Measurements from ENCODE around the gene ZNF638. TPM values are rescaled to one million over a fixed set of nuclear protein-coding genes. Genes with fewer than 3 reads are reported as not detected.

Gene ZNF638
- total and polyA plus RNA-seq, 2 donors (not counting 3 experiments of a cell fraction or from before 2014, with no cell fraction given): 36.4 to 111 TPM

DNA sequence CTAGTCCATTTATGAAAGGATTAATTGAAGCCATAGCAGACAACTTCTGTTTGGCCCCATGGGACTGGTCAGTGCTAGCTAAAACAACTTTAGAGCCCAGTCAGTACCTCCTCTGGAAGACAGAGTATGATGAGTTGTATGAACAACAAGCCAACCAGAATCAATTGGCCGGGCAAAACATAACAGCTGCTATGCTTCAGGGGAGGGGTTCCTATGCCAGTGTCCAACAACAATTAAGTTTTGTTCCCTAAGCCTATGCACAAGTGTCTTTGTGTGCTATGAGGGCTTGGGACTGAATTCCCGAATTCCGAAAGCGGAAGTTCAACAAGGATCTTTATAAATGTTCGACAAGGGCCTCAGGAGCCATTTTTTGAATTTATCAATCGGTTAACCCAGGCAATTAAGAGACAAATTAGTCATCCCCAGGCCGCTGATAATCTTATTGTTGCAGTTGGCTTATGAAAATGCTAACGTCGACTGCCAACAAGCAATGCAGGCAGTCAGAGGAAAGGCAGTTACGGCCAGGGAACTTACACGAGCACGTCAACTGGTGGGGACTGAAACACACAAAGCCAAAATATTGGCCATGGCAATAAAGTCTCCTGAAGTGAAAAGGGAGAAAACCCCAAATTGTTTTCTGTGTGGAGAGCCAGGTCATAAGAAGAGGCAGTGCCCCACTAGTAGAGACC, 57.9 kb downstream of the ZNF638 start:
- POLR2A ChIA-PET: no interaction called here
- CTCF ChIA-PET: interaction anchor here (0.7 to 1.2 kb wide), 2 partner anchors 47 to 90 kb away, joined by 3 read pairs; no protein-coding TSS in a partner anchor

DNA sequence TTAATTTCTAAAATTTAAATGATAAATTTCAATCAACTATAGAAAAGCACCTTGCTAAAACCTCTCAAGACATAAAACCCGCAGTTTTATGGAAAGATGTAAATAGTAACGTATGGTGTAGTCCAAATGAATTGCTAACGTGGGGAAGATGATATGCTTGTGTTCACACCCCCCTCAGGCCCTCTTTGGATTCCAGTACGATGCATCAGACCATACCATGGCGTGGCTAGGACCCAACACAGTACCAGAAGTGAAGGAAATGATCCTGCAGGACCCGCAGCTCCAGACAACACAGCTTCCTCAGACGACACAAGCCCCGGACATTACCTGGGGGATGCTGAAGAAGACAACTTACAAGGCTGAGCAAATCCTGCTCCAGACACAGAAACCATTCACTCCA, 61.6 kb downstream of the ZNF638 start:
- Histone ChIP-seq H3K27ac (ENCODE audit: insufficient read depth, low read depth, low read length) (no peak overlapping the region), H3K4me2 (ENCODE audit: insufficient read depth, low read length) (no peak overlapping the region), H4K20me1 (replicated peaks; ENCODE audit: control insufficient read depth, extremely low read depth, insufficient read depth, low read length) (no peaks in the 10 kb centered on the region), H3K79me2 (ENCODE audit: control insufficient read depth, insufficient read depth, low read length) (no peaks in the 10 kb centered on the region), H3K9me1 (replicated peaks; ENCODE audit: control insufficient read depth, extremely low read depth, insufficient read depth, low read length) (no peaks in the 10 kb centered on the region), H3K4me3 (replicated peaks in 1 of 3; ENCODE audit: insufficient read depth in 1 of 3, low read depth in 1 of 3, low read length in 3 of 3) (no peak overlapping the region), H3K27me3 (ENCODE audit: control insufficient read depth in 2 of 2, insufficient read depth in 2 of 2, low read length in 2 of 2) (no peaks in the 10 kb centered on the region), H3K9ac (replicated peaks; ENCODE audit: extremely low read depth, insufficient read depth, low read length) (no peak overlapping the region), H2AFZ (ENCODE audit: low read depth, low read length) (no peak overlapping the region), H3K36me3 (ENCODE audit: control insufficient read depth in 2 of 2, extremely low read depth in 1 of 2, insufficient read depth in 2 of 2, low read length in 2 of 2) (peaks cover 17 to 29% of the 10 kb centered on the region in 2 experiments), H3K4me1 (ENCODE audit: control insufficient read depth, extremely low read depth, insufficient read depth, low read length) (no peaks in the 10 kb centered on the region), H3K9me3 (replicated peaks; ENCODE audit: control insufficient read depth, insufficient read depth, low read length) (no peaks in the 10 kb centered on the region)
- no TSS peak for BruUV-seq (replicated peaks)
- POLR2A ChIA-PET: no interaction called here
- TF ChIP-seq POLR2AphosphoS5 (IDR thresholded peaks at IDR 0.05; ENCODE audit: insufficient read depth, low read depth, low read length) (no peak), FOS (IDR thresholded peaks at IDR 0.05; ENCODE audit: borderline replicate concordance, insufficient read depth, low read length) (no peak), EZH2 (IDR thresholded peaks at IDR 0.05; ENCODE audit: borderline replicate concordance, low read depth, low read length, severe bottlenecking) (no peak), GATA2 (IDR thresholded peaks at IDR 0.05; ENCODE audit: insufficient read depth, insufficient read length, low read depth, low read length) (no peak), POLR2A (IDR thresholded peaks at IDR 0.05; ENCODE audit: low read depth, low read length) (no peak), JUN (IDR thresholded peaks at IDR 0.05; ENCODE audit: borderline replicate concordance, insufficient read depth, insufficient read length, low read depth) (no peak), MYC (IDR thresholded peaks at IDR 0.05; ENCODE audit: low read depth, low read length) (no peak)
- TF ChIP-seq, protein P1, sequence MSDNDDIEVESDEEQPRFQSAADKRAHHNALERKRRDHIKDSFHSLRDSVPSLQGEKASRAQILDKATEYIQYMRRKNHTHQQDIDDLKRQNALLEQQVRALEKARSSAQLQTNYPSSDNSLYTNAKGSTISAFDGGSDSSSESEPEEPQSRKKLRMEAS (IDR thresholded peaks at IDR 0.05; ENCODE audit: insufficient read depth, insufficient read length): no peak
- TF ChIP-seq, protein P2, sequence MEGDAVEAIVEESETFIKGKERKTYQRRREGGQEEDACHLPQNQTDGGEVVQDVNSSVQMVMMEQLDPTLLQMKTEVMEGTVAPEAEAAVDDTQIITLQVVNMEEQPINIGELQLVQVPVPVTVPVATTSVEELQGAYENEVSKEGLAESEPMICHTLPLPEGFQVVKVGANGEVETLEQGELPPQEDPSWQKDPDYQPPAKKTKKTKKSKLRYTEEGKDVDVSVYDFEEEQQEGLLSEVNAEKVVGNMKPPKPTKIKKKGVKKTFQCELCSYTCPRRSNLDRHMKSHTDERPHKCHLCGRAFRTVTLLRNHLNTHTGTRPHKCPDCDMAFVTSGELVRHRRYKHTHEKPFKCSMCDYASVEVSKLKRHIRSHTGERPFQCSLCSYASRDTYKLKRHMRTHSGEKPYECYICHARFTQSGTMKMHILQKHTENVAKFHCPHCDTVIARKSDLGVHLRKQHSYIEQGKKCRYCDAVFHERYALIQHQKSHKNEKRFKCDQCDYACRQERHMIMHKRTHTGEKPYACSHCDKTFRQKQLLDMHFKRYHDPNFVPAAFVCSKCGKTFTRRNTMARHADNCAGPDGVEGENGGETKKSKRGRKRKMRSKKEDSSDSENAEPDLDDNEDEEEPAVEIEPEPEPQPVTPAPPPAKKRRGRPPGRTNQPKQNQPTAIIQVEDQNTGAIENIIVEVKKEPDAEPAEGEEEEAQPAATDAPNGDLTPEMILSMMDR (IDR thresholded peaks at IDR 0.05; ENCODE audit: extremely low read depth in 1 of 2, insufficient read depth in 1 of 2, low read depth in 1 of 2, low read length in 2 of 2): no peak
- FAIRE-seq: no peak
- CTCF ChIA-PET: interaction anchor here (1.1 kb wide), 1 partner anchor 68 kb away, joined by 4 read pairs; no protein-coding TSS in a partner anchor
- no peak for DNase-seq (ENCODE audit: low read depth, low spot score)
- dilution Hi-C loops (cut with MboI; ENCODE audit: extremely low pct_ligation_motif_present, low sequenced_read_pairs) (no loop called here), intact Hi-C loops (cut with micrococcal nuclease) (no loop called here)

More for the DNA sequence above, 57.9 kb downstream of the ZNF638 start:
- Histone ChIP-seq H3K27me3 (ENCODE audit: control insufficient read depth in 2 of 2, insufficient read depth in 2 of 2, low read length in 2 of 2) (no peaks in the 10 kb centered on the region), H3K4me3 (replicated peaks in 1 of 3; ENCODE audit: insufficient read depth in 1 of 3, low read depth in 1 of 3, low read length in 3 of 3) (no peak overlapping the region), H3K4me2 (ENCODE audit: insufficient read depth, low read length) (no peak overlapping the region), H2AFZ (ENCODE audit: low read depth, low read length) (no peak overlapping the region), H4K20me1 (replicated peaks; ENCODE audit: control insufficient read depth, extremely low read depth, insufficient read depth, low read length) (no peaks in the 10 kb centered on the region), H3K9me1 (replicated peaks; ENCODE audit: control insufficient read depth, extremely low read depth, insufficient read depth, low read length) (no peaks in the 10 kb centered on the region), H3K79me2 (ENCODE audit: control insufficient read depth, insufficient read depth, low read length) (peaks cover 2% of the 10 kb centered on the region), H3K9me3 (replicated peaks; ENCODE audit: control insufficient read depth, insufficient read depth, low read length) (no peaks in the 10 kb centered on the region), H3K27ac (ENCODE audit: insufficient read depth, low read depth, low read length) (no peak overlapping the region), H3K9ac (replicated peaks; ENCODE audit: extremely low read depth, insufficient read depth, low read length) (no peak overlapping the region), H3K4me1 (ENCODE audit: control insufficient read depth, extremely low read depth, insufficient read depth, low read length) (peaks cover 1% of the 10 kb centered on the region), H3K36me3 (ENCODE audit: control insufficient read depth in 2 of 2, extremely low read depth in 1 of 2, insufficient read depth in 2 of 2, low read length in 2 of 2) (peaks cover 18 to 28% of the 10 kb centered on the region in 2 experiments)
- no TSS peak for BruUV-seq (replicated peaks)
- intact Hi-C loops (cut with micrococcal nuclease) (no loop called here), dilution Hi-C loops (cut with MboI; ENCODE audit: extremely low pct_ligation_motif_present, low sequenced_read_pairs) (no loop called here)
- no peak for DNase-seq (ENCODE audit: low read depth, low spot score)
- no peak for FAIRE-seq
- TF ChIP-seq, protein P2 (IDR thresholded peaks at IDR 0.05; ENCODE audit: extremely low read depth in 1 of 2, insufficient read depth in 1 of 2, low read depth in 1 of 2, low read length in 2 of 2): no peak
- TF ChIP-seq EZH2 (IDR thresholded peaks at IDR 0.05; ENCODE audit: borderline replicate concordance, low read depth, low read length, severe bottlenecking): no peak
- TF ChIP-seq GATA2 (IDR thresholded peaks at IDR 0.05; ENCODE audit: insufficient read depth, insufficient read length, low read depth, low read length): no peak
- TF ChIP-seq JUN (IDR thresholded peaks at IDR 0.05; ENCODE audit: borderline replicate concordance, insufficient read depth, insufficient read length, low read depth): no peak

Measured in endothelial cell of umbilical vein (primary cell).